Measurements from ENCODE around the gene KIRREL1. TPM values are rescaled to one million over a fixed set of nuclear protein-coding genes. Genes with fewer than 3 reads are reported as not detected.

Gene KIRREL1
- total RNA-seq, 1 donor, result 120 TPM

DNA sequence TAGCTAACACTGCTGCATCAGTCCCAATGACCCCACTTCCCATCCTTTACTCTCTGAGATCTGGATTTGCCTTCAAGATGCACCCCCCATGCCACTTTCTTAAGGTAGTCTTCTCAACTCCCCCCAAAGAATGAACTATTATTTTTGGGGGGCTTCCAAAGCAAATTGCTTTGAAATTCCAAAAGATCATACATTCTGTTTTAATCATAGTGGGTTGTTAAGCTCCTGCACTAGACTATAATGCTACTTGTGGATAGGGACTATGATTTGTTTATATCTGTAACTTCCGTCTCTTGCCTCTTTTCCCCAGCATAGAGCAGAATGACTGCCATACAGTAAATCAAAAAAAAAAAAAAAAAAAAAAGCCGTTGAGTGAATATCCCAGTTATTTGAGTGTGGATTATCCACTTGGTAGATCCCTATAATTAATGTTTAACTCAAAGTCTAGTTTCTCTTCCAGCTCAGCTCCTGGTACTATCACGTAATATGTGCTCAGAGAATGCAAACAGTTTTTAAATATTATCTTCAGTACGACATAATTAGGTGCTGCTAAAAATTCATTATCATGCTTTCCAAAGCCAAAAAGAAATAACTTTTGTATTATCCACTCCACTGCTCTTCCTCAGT is 26.9 kb downstream of the KIRREL1 start:
- TF ChIP-seq, protein P1, sequence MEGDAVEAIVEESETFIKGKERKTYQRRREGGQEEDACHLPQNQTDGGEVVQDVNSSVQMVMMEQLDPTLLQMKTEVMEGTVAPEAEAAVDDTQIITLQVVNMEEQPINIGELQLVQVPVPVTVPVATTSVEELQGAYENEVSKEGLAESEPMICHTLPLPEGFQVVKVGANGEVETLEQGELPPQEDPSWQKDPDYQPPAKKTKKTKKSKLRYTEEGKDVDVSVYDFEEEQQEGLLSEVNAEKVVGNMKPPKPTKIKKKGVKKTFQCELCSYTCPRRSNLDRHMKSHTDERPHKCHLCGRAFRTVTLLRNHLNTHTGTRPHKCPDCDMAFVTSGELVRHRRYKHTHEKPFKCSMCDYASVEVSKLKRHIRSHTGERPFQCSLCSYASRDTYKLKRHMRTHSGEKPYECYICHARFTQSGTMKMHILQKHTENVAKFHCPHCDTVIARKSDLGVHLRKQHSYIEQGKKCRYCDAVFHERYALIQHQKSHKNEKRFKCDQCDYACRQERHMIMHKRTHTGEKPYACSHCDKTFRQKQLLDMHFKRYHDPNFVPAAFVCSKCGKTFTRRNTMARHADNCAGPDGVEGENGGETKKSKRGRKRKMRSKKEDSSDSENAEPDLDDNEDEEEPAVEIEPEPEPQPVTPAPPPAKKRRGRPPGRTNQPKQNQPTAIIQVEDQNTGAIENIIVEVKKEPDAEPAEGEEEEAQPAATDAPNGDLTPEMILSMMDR (IDR thresholded peaks at IDR 0.05; ENCODE audit: insufficient read depth, low read depth, low read length), result no peak
- no peak overlapping the region for H3K4me3 ChIP-seq (ENCODE audit: low read depth, low read length)
- DNase-seq (ENCODE audit: low read depth), result no peak

DNA sequence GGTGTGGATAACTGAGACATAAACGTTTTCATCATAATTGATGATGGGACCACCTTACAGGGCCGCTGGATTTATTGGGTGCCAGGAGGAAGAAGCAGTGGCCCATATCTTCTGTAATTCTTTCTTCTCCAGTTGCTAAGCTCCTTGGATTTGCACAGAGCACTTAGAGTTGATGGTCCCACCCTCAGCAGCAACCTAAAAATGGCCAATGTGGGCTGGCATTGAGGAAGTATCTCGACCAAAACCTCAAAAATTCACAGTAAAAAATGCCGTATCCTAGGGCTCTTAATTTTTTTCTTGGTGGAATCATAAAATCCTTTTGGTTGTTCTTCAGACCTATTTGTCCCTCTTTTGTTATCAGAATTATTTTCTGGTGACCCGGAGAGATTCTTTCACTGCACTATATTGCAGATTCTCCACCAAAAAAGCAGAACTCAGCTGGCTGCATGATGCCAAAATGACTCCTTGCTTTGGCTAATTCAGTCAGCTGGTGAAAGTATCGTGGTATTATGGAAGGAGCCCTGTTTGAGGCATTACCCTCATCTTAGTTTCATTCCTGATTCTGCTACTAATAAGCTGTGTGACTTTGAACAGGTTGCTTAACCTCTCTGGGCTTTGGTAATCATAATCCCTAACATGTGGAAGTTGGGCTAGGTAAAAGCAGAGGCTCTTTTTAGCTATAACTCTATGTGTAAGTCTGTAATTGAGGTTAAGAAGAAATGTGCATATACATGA is 27.6 kb downstream of the KIRREL1 start:
- no peak overlapping the region for H3K4me3 ChIP-seq (ENCODE audit: low read depth, low read length)
- TF ChIP-seq, protein P1 (IDR thresholded peaks at IDR 0.05; ENCODE audit: insufficient read depth, low read depth, low read length), result no peak
- DNase-seq (ENCODE audit: low read depth), result peak; percentile 65

- TF ChIP-seq, protein P1 (IDR thresholded peaks at IDR 0.05; ENCODE audit: insufficient read depth, low read depth, low read length), result no peak
- DNase-seq (ENCODE audit: low read depth), result no peak
- H3K4me3 ChIP-seq (ENCODE audit: low read depth, low read length), result no peak overlapping the region
Measured at GRCh38 chr1:158021721-158022120, 28.3 kb downstream of the KIRREL1 start.

DNA sequence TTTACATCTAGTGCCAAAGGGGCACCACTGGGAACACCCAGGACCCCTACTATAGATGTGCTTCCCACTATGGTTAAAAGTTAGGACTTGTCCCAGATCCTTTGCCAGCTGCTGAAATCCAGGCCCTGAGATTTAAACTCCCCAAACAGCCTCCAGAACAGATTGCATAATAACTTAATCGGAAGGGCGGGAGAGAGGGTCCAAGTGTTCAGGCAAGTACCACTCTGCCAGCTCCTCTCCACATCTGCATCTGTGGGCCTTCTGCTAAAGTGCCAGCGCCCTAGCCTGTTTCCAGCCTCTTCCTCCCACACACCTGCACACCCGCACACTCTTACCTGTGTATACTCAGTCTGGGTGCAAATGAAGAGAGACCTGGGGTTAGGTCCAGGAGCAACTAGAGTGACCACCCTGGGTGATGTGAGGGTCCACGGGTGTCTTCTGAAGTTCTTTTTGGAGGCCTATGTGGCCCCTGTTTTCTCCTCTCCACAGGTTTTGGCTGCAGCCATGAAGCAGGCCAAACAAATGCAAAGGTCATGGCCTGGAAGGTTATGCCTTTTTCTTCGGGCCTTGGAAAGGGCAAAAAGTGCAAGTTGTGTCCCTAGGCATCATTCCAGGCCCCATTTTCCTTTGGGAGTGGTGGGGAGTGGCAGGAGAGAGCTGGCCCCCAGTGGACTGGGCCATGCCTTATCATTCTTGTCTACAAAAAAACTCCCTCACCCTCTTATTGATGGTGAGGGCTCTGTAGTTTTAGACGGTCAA is 29.3 kb downstream of the KIRREL1 start:
- TF ChIP-seq, protein P1 (IDR thresholded peaks at IDR 0.05; ENCODE audit: insufficient read depth, low read depth, low read length), result no peak
- no peak overlapping the region for H3K4me3 ChIP-seq (ENCODE audit: low read depth, low read length)
- peak; percentile 60 for DNase-seq (ENCODE audit: low read depth)

DNA sequence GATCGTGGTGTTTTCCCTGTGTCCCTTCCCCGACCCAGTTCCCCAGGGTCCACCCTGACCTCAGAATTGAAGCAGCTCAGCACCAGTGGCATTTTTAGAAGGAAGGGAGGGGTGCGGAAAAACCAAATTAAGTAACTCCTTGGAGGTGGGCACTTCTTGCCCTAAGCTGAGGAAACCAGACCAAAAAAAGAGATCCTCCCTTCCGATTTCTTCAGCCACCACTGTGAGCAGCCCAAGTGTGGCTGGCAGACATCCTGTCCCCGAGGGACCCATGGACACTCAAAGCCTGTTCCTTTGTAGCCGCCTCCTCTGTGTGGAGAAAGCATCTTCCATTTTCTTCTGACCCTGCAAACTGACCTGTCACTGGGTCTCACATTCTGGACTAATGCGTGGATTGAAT is 31.3 kb downstream of the KIRREL1 start:
- TF ChIP-seq, protein P1 (IDR thresholded peaks at IDR 0.05; ENCODE audit: insufficient read depth, low read depth, low read length), result no peak
- DNase-seq (ENCODE audit: low read depth), result no peak
- H3K4me3 ChIP-seq (ENCODE audit: low read depth, low read length), result no peak overlapping the region

DNA sequence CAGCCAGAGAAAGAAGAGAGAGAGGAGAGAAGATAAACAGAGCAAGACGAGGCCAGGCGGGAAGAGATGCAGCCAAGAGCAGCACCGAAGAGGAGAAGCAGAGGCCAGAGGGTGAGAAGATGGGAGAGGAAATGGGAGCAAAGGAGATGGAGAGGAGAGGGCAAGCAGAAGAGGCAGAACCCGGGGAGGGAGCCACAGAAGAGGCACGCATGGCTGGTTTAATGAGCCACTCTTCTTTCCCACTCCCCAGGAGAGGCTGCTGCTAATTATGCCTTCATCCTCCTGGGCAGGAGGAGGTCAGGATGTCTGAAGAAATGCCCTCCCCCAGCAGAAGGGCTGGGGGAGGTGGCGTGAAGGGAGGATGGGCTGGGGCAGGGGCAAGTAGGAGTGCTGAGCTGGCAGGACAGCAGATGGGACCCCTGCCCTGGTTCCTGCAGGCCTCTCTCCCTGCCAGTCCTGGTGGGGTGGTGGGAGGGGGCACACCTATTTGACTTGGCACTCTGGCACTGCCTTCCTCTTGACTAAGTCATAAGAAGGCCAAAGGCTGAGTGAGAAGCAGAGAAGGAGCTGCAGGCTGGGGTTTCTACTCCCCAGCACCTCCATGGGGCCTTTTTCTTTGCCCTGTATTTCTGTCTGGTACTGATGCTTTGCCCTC is 32.3 kb downstream of the KIRREL1 start:
- H3K4me3 ChIP-seq (ENCODE audit: low read depth, low read length), result no peak overlapping the region
- no peak for DNase-seq (ENCODE audit: low read depth)
- TF ChIP-seq, protein P1 (IDR thresholded peaks at IDR 0.05; ENCODE audit: insufficient read depth, low read depth, low read length), result no peak

All from fibroblast of villous mesenchyme (primary cell).